ENCODE measurements around the gene ZDHHC8. TPM values are rescaled to one million over a fixed set of nuclear protein-coding genes. Genes with fewer than 3 reads are reported as not detected.

Gene ZDHHC8
- total RNA-seq, 1 donor from 2014 or later, result 42.4 TPM

DNA sequence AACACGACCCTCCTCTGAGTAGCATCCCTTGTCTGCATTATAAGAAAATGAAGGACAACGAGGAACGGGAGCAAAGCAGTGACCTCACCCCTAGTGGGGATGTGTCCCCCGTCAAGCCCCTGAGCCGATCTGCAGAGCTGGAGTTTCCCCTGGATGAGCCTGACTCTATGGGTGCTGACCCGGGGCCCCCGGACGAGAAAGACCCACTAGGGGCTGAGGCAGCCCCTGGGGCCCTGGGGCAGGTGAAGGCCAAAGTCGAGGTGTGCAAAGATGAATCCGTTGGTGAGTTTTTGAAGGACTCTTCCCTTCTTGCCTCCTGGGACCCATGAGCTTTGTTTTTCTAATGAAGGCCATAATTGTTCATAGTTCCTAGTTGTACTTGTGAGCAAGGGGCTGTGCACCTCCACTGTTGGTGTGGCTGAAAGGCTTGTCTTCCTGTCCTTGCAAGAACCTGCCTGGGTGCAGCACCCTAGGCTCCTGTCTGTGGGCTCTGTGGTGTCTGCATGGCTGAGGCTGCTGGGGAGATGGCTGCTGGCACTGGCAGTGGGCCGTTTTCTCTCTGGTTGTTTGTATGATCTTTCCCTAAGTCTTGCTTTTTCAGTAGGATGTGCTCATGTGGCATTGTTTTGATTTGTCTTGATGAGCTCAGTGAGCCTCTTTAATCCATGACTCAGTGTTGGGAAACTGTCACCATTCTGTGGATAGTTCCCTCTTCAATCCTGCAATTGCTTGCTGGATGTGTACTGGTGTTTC lies 41.5 kb upstream of the ZDHHC8 start:
- no peak overlapping the region for H3K4me3 ChIP-seq
- intact Hi-C loops (cut with micrococcal nuclease), result no loop called here
- no peak overlapping the region for H3K27ac ChIP-seq (replicated peaks)
- no peak for DNase-seq
- H3K9me3 ChIP-seq (replicated peaks), result no peaks in the 10 kb centered on the region
- peaks cover 97% of the 10 kb centered on the region for H3K36me3 ChIP-seq
- H3K4me1 ChIP-seq, result peaks cover 22% of the 10 kb centered on the region
- TF ChIP-seq, protein P1, sequence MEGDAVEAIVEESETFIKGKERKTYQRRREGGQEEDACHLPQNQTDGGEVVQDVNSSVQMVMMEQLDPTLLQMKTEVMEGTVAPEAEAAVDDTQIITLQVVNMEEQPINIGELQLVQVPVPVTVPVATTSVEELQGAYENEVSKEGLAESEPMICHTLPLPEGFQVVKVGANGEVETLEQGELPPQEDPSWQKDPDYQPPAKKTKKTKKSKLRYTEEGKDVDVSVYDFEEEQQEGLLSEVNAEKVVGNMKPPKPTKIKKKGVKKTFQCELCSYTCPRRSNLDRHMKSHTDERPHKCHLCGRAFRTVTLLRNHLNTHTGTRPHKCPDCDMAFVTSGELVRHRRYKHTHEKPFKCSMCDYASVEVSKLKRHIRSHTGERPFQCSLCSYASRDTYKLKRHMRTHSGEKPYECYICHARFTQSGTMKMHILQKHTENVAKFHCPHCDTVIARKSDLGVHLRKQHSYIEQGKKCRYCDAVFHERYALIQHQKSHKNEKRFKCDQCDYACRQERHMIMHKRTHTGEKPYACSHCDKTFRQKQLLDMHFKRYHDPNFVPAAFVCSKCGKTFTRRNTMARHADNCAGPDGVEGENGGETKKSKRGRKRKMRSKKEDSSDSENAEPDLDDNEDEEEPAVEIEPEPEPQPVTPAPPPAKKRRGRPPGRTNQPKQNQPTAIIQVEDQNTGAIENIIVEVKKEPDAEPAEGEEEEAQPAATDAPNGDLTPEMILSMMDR (IDR thresholded peaks at IDR 0.05; ENCODE audit: borderline replicate concordance), result no peak
- no peaks in the 10 kb centered on the region for H3K27me3 ChIP-seq (ENCODE audit: low read depth)

DNA sequence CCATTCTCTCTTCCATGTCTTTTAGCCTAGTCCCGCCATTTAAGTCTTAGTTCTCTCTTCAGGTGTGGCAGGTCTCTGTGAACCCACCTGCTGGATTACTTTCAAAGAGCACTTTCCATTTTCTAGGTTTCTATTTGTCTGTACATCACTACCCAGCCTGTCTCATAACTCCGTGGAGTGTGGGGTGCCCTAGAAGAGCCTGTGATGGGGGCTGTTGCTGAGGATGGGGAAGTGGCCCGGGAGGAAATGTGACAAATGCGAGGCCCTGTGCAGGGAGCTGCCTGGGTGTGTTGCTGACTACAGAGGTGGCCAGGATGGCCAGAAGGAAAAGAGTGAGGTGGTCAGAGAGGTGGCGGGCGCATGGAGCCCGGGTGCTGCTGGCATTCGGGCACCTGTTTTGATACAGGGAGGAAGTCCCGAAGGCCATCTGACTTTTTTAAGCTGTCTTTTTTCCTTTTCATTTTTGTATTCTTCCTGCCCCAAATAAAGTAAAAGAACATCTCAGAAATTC lies 40.8 kb upstream of the ZDHHC8 start:
- Histone ChIP-seq H3K9me3 (replicated peaks) (no peaks in the 10 kb centered on the region), H3K4me1 (peaks cover 15% of the 10 kb centered on the region), H3K27me3 (ENCODE audit: low read depth) (no peaks in the 10 kb centered on the region), H3K36me3 (peaks cover 100% of the 10 kb centered on the region), H3K27ac (replicated peaks) (no peak overlapping the region), H3K4me3 (no peak overlapping the region)
- TF ChIP-seq, protein P1 (IDR thresholded peaks at IDR 0.05; ENCODE audit: borderline replicate concordance), result no peak
- DNase-seq, result no peak
- intact Hi-C loops (cut with micrococcal nuclease), result no loop called here

DNA sequence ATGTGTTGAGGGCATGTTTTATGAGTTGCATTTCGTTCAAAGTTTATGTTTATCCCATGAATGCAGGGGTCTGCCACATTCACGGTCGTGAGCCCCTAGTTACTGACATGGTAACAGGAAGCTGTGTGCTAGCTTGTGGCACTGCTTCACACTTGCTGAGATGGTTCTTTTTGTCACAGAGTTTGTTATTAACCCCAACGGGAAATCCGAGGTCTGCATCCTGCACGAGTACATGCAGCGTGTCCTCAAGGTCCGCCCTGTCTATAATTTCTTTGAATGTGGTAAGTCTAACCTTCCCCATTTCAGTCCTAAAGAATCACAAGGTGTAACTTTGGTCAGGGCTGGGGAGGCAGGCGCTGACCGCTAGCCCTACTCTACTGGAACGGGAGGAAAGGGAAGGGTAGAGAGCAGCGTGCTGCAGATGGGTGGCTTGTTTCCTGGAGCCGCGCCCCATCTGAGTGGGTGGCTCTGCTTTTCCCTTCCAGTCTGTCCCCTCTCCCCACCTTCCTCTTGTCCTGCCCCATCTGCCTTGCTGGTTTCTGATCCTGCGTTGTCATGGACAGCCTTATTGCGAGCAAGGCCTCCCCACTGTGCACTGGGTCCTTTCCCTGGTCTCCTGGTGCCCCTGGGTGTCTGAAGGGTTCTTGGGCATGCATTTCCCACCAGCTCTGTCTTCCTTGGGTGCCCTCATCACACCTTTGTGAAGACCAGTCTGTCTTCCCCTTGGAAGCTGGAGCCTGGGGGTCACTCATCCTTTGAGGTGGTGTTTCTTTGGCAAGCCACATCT lies 39.7 kb upstream of the ZDHHC8 start:
- Histone ChIP-seq H3K9me3 (replicated peaks) (peaks cover 4% of the 10 kb centered on the region), H3K4me1 (peaks cover 9% of the 10 kb centered on the region), H3K27me3 (ENCODE audit: low read depth) (no peaks in the 10 kb centered on the region), H3K4me3 (no peak overlapping the region), H3K27ac (replicated peaks) (no peak overlapping the region), H3K36me3 (peaks cover 100% of the 10 kb centered on the region)
- no peak for DNase-seq
- TF ChIP-seq, protein P1 (IDR thresholded peaks at IDR 0.05; ENCODE audit: borderline replicate concordance), result no peak
- intact Hi-C loops (cut with micrococcal nuclease), result no loop called here

DNA sequence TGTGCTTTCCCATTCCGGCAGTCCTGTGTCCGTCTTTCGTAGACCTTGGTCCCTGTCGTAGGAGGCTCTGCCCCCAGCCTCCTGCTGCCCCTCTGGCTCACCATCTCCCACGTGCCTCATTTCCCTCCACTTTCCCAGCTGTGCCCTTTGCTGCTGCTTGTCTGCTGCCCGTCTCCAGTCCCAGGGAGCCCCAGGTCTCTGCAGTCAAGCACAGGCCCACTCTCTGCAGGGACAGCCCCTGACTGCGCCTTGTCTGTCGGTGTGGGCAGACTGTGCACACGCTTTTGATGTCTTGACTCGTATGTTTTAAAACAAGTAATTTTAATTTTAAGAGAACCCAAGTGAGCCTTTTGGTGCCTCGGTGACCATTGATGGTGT lies 39.1 kb upstream of the ZDHHC8 start:
- no peak for DNase-seq
- no peak overlapping the region for H3K4me3 ChIP-seq

More for the DNA sequence above, 39.1 kb upstream of the ZDHHC8 start:
- no peaks in the 10 kb centered on the region for H3K27me3 ChIP-seq (ENCODE audit: low read depth)
- peaks cover 4% of the 10 kb centered on the region for H3K9me3 ChIP-seq (replicated peaks)
- peaks cover 9% of the 10 kb centered on the region for H3K4me1 ChIP-seq
- no peak overlapping the region for H3K27ac ChIP-seq (replicated peaks)
- TF ChIP-seq, protein P1 (IDR thresholded peaks at IDR 0.05; ENCODE audit: borderline replicate concordance), result no peak
- peaks cover 100% of the 10 kb centered on the region for H3K36me3 ChIP-seq
- intact Hi-C loops (cut with micrococcal nuclease), result no loop called here

Measured in left ventricle myocardium inferior (tissue), 1 donor.